Measurements from ENCODE around the gene ARHGAP33.
A peak's percentile ranks its signal among the peaks of the same experiment; 100 is the strongest.

ARHGAP33 gene

GRCh38 chr19:35731779-35732405 lies 43.5 kb upstream of the ARHGAP33 start:
- no peak overlapping the region for H3K4me2 ChIP-seq
- H3K4me3 ChIP-seq = no peak overlapping the region
- H3K4me1 ChIP-seq = peaks cover 17% of the 10 kb centered on the region
- H3K27me3 ChIP-seq = no peaks in the 10 kb centered on the region
- H3K9ac ChIP-seq = no peak overlapping the region
- H3K36me3 ChIP-seq = peaks cover 98% of the 10 kb centered on the region
- H3K27ac ChIP-seq = no peak overlapping the region
- H4K20me1 ChIP-seq = peaks cover 89% of the 10 kb centered on the region
- TF ChIP-seq Cebpa-rat (IDR thresholded peaks at IDR 0.05) = no peak
- no peaks in the 10 kb centered on the region for H3K9me3 ChIP-seq

GRCh38 chr19:35732540-35733179 lies 42.7 kb upstream of the ARHGAP33 start:
- Histone ChIP-seq H3K9ac (no peak overlapping the region), H3K4me2 (no peak overlapping the region), H3K36me3 (peaks cover 98% of the 10 kb centered on the region), H4K20me1 (peaks cover 89% of the 10 kb centered on the region), H3K27me3 (no peaks in the 10 kb centered on the region), H3K4me1 (peaks cover 25% of the 10 kb centered on the region), H3K27ac (no peak overlapping the region), H3K9me3 (no peaks in the 10 kb centered on the region), H3K4me3 (no peak overlapping the region)
- no peak for TF ChIP-seq Cebpa-rat (IDR thresholded peaks at IDR 0.05)

GRCh38 chr19:35733180-35734125 lies 41.9 kb upstream of the ARHGAP33 start:
- H3K4me3 ChIP-seq = no peak overlapping the region
- peaks cover 25% of the 10 kb centered on the region for H3K4me1 ChIP-seq
- no peak overlapping the region for H3K27ac ChIP-seq
- no peak for TF ChIP-seq Cebpa-rat (IDR thresholded peaks at IDR 0.05)
- H4K20me1 ChIP-seq = peaks cover 89% of the 10 kb centered on the region
- peaks cover 98% of the 10 kb centered on the region for H3K36me3 ChIP-seq
- no peaks in the 10 kb centered on the region for H3K9me3 ChIP-seq
- H3K4me2 ChIP-seq = no peak overlapping the region
- 0 out of 2 replicates have a peak overlapping the region, but pooled peaks have one; percentile 29 for H3K9ac ChIP-seq
- no peaks in the 10 kb centered on the region for H3K27me3 ChIP-seq

GRCh38 chr19:35734273-35734672 lies 41.1 kb upstream of the ARHGAP33 start:
- 0 out of 2 replicates have a peak overlapping the region, but pooled peaks have one; percentile 29 for H3K9ac ChIP-seq
- peaks cover 26% of the 10 kb centered on the region for H3K4me1 ChIP-seq
- peaks cover 98% of the 10 kb centered on the region for H3K36me3 ChIP-seq
- no peak overlapping the region for H3K4me3 ChIP-seq
- H3K27ac ChIP-seq = no peak overlapping the region
- no peaks in the 10 kb centered on the region for H3K27me3 ChIP-seq
- no peak overlapping the region for H3K4me2 ChIP-seq
- peaks cover 89% of the 10 kb centered on the region for H4K20me1 ChIP-seq
- no peaks in the 10 kb centered on the region for H3K9me3 ChIP-seq
- TF ChIP-seq Cebpa-rat (IDR thresholded peaks at IDR 0.05) = no peak

GRCh38 chr19:35734889-35735288 lies 40.5 kb upstream of the ARHGAP33 start:
- no peak for TF ChIP-seq Cebpa-rat (IDR thresholded peaks at IDR 0.05)
- Histone ChIP-seq H3K9ac (no peak overlapping the region), H3K36me3 (peaks cover 94% of the 10 kb centered on the region), H3K27ac (no peak overlapping the region), H3K4me2 (no peak overlapping the region), H3K4me3 (no peak overlapping the region), H4K20me1 (peaks cover 89% of the 10 kb centered on the region), H3K27me3 (no peaks in the 10 kb centered on the region), H3K9me3 (no peaks in the 10 kb centered on the region), H3K4me1 (peaks cover 33% of the 10 kb centered on the region)

GRCh38 chr19:35736913-35737886 lies 38.2 kb upstream of the ARHGAP33 start:
- Histone ChIP-seq H3K27me3 (no peaks in the 10 kb centered on the region), H3K4me2 (peak overlapping the region; percentile 48), H3K4me3 (no peak overlapping the region), H4K20me1 (peaks cover 71% of the 10 kb centered on the region), H3K27ac (0 out of 2 replicates have a peak overlapping the region, but pooled peaks have one; percentile 1), H3K4me1 (peaks cover 45% of the 10 kb centered on the region), H3K36me3 (peaks cover 71% of the 10 kb centered on the region), H3K9ac (peak overlapping the region; percentile 45), H3K9me3 (no peaks in the 10 kb centered on the region)
- TF ChIP-seq Cebpa-rat (IDR thresholded peaks at IDR 0.05) = no peak

- H4K20me1 ChIP-seq = peaks cover 64% of the 10 kb centered on the region
- no peak overlapping the region for H3K4me3 ChIP-seq
- TF ChIP-seq Cebpa-rat (IDR thresholded peaks at IDR 0.05) = no peak
- H3K4me1 ChIP-seq = peaks cover 55% of the 10 kb centered on the region
- H3K4me2 ChIP-seq = no peak overlapping the region
- H3K27ac ChIP-seq = no peak overlapping the region
- no peaks in the 10 kb centered on the region for H3K9me3 ChIP-seq
- no peaks in the 10 kb centered on the region for H3K27me3 ChIP-seq
- H3K9ac ChIP-seq = no peak overlapping the region
- peaks cover 62% of the 10 kb centered on the region for H3K36me3 ChIP-seq
Measured at GRCh38 chr19:35738021-35738886, 37.1 kb upstream of the ARHGAP33 start.

- Histone ChIP-seq H3K27me3 (no peaks in the 10 kb centered on the region), H3K27ac (no peak overlapping the region), H3K36me3 (peaks cover 56% of the 10 kb centered on the region), H4K20me1 (peaks cover 60% of the 10 kb centered on the region), H3K4me1 (peaks cover 61% of the 10 kb centered on the region), H3K9ac (no peak overlapping the region), H3K4me3 (no peak overlapping the region), H3K4me2 (no peak overlapping the region), H3K9me3 (no peaks in the 10 kb centered on the region)
- TF ChIP-seq Cebpa-rat (IDR thresholded peaks at IDR 0.05) = no peak
Measured at GRCh38 chr19:35738887-35739229, 36.5 kb upstream of the ARHGAP33 start.

Measured in BLaER1 (cell line).